H1 (cell line): ENCODE data around the gene CDH26. TPM values are rescaled to one million over a fixed set of nuclear protein-coding genes. Genes with fewer than 3 reads are reported as not detected.

Experiments
- CTCF ChIA-PET: fragments of 300-600 bp; sonication (Branson Sonifier 250); formaldehyde crosslinking; loops from one replicate; lab custom pipeline; 2021; ENCODE audit not compliant: partially characterized antibody; lab: Charles Lee
- POLR2A ChIA-PET: fragments of 300-600 bp; sonication (Branson Sonifier 250); formaldehyde crosslinking; loops from one replicate; lab custom pipeline; 2021; ENCODE audit warnings: inconsistent platforms; ENCODE audit not compliant: partially characterized antibody; lab: Charles Lee
- DNase-seq, 2 experiments: peaks; one replicate each; pipeline versions ENCODE4 v3.0.0 to v3.0.0-alpha.2; 2010 to 2022; ENCODE audit warnings: low spot score in 2 of 2, low read depth in 1 of 2, mixed read lengths in 1 of 2
- FAIRE-seq: peaks from 2 replicates; lab custom pipeline; 2011; peaks lifted over from hg19 to GRCh38; lab: Jason Lieb, UNC
- H2AFZ ChIP-seq: 2 replicates; pipeline ENCODE4 v1.8.1; 2012; ENCODE audit warnings: low read length, inconsistent platforms
- H2AK5ac ChIP-seq: 2 replicates; pipeline ENCODE4 v1.6.1; 2013; ENCODE audit warnings: low read depth, low read length
- H2BK120ac ChIP-seq: replicated peaks from 2 replicates; pipeline ENCODE3; 2013; ENCODE audit warnings: low read depth, low read length, inconsistent platforms
- H2BK12ac ChIP-seq: 2 replicates; pipeline ENCODE4 v1.6.1; 2013; ENCODE audit warnings: low read depth, low read length
- H2BK15ac ChIP-seq: 2 replicates; pipeline ENCODE4 v1.6.1; 2013; ENCODE audit warnings: low read length
- H2BK20ac ChIP-seq: 2 replicates; pipeline ENCODE4 v1.6.1; 2013; ENCODE audit warnings: low read length
- H2BK5ac ChIP-seq: 2 replicates; pipeline ENCODE4 v1.6.1; 2013; ENCODE audit warnings: low read depth, low read length
- H3K14ac ChIP-seq: 2 replicates; pipeline ENCODE4 v1.6.1; 2013; ENCODE audit warnings: inconsistent platforms; ENCODE audit not compliant: insufficient read length
- H3K18ac ChIP-seq: 2 replicates; pipeline ENCODE4 v1.6.1; 2013; ENCODE audit warnings: low read length; ENCODE audit errors: extremely low read depth
- H3K23ac ChIP-seq: 2 replicates; pipeline ENCODE4 v1.6.1; 2013; ENCODE audit warnings: inconsistent platforms; ENCODE audit not compliant: insufficient read length
- H3K23me2 ChIP-seq: 2 replicates; pipeline ENCODE4 v1.6.1; 2013; ENCODE audit warnings: low read depth, low read length
- H3K27ac ChIP-seq: 2 replicates; pipeline ENCODE4 v1.6.1; 2011; ENCODE audit warnings: low read depth, low read length, inconsistent platforms
- H3K27me3 ChIP-seq, 4 experiments: replicated peaks in 1 of 4; 1 replicate in 1 of 4; 2 replicates in 3 of 4; pipeline versions ENCODE4 v1.6.1 to v1.8.1; 2011 to 2013; ENCODE audit warnings: low read length in 3 of 4, mild to moderate bottlenecking in 3 of 4, inconsistent platforms in 2 of 4, mixed read lengths in 2 of 4, moderate library complexity in 1 of 4; ENCODE audit not compliant: control insufficient read depth in 3 of 4, insufficient read depth in 3 of 4; ENCODE audit errors: extremely low read depth in 1 of 4
- H3K36me3 ChIP-seq, 4 experiments: 2 replicates each; pipeline versions ENCODE4 v1.6.1 to v1.8.1; 2011 to 2013; ENCODE audit warnings: mild to moderate bottlenecking in 4 of 4, low read length in 3 of 4, moderate library complexity in 2 of 4, control low read depth in 1 of 4, inconsistent platforms in 1 of 4; ENCODE audit not compliant: insufficient read depth in 4 of 4, control insufficient read depth in 2 of 4
- H3K4ac ChIP-seq: replicated peaks from 2 replicates; pipeline ENCODE3; 2013; ENCODE audit warnings: low read length, low read depth, mixed read lengths, inconsistent platforms; ENCODE audit not compliant: insufficient read length
- H3K4me1 ChIP-seq, 4 experiments: replicated peaks in 1 of 4; 1 replicate in 1 of 4; 2 replicates in 3 of 4; pipeline versions ENCODE4 v1.6.1 to v1.8.1; 2011 to 2013; ENCODE audit warnings: low read length in 3 of 4, inconsistent platforms in 2 of 4, mixed read lengths in 1 of 4; ENCODE audit not compliant: insufficient read depth in 4 of 4, control insufficient read depth in 3 of 4
- H3K4me2 ChIP-seq, 2 experiments: 2 replicates each; pipeline versions ENCODE4 v1.6.1 to v1.8.1; 2011 to 2013; ENCODE audit warnings: low read depth in 2 of 2, low read length in 2 of 2, control low read depth in 1 of 2, inconsistent platforms in 1 of 2, mild to moderate bottlenecking in 1 of 2; ENCODE audit not compliant: insufficient read depth in 1 of 2
- H3K4me3 ChIP-seq, 4 experiments: fragments of 200-600, 300-600 bp in 1 of 4; sonication (generic), shearing (Covaris generic), sonication (Bioruptor Twin) in 1 of 4; 2 replicates each; pipeline versions ENCODE4 v1.5.1 to v1.8.1; 2011 to 2016; ENCODE audit warnings: low read length in 4 of 4, low read depth in 3 of 4, control low read depth in 2 of 4, inconsistent platforms in 2 of 4, mild to moderate bottlenecking in 2 of 4, mixed read lengths in 1 of 4, moderate library complexity in 1 of 4; ENCODE audit not compliant: insufficient read depth in 2 of 4; ENCODE audit errors: extremely low read depth in 1 of 4
- H3K56ac ChIP-seq: replicated peaks from 2 replicates; pipeline ENCODE3; 2013; ENCODE audit warnings: low read depth, mild to moderate bottlenecking, mixed read lengths, low read length, inconsistent platforms; ENCODE audit not compliant: insufficient read length
- H3K79me1 ChIP-seq: 2 replicates; pipeline ENCODE4 v1.6.1; 2013; ENCODE audit warnings: low read depth, low read length, control low read depth
- H3K79me2 ChIP-seq, 2 experiments: 2 replicates each; pipeline versions ENCODE4 v1.6.1 to v1.8.1; 2012 to 2013; ENCODE audit warnings: low read length in 2 of 2, mild to moderate bottlenecking in 2 of 2, inconsistent platforms in 1 of 2; ENCODE audit not compliant: insufficient read depth in 2 of 2, control insufficient read depth in 1 of 2
- H3K9ac ChIP-seq, 4 experiments: replicated peaks in 1 of 4; 1 replicate in 1 of 4; 2 replicates in 3 of 4; pipeline versions ENCODE4 v1.6.1 to v1.8.1; 2011 to 2013; ENCODE audit warnings: low read depth in 3 of 4, low read length in 3 of 4, control low read depth in 2 of 4, mild to moderate bottlenecking in 2 of 4, moderate library complexity in 2 of 4, inconsistent platforms in 1 of 4; ENCODE audit errors: extremely low read depth in 1 of 4
- H3K9me3 ChIP-seq, 2 experiments: 2 replicates each; pipeline versions ENCODE4 v1.6.1 to v1.8.1; 2012 to 2013; ENCODE audit warnings: mild to moderate bottlenecking in 2 of 2, moderate library complexity in 2 of 2, control low read depth in 1 of 2, inconsistent platforms in 1 of 2, low read depth in 1 of 2, low read length in 1 of 2, mixed read lengths in 1 of 2; ENCODE audit not compliant: insufficient read depth in 2 of 2
- H4K20me1 ChIP-seq, 2 experiments: replicated peaks in 1 of 2; 2 replicates each; pipeline versions ENCODE3 to v1.8.1; 2011 to 2013; ENCODE audit warnings: inconsistent platforms in 2 of 2, low read length in 2 of 2, mild to moderate bottlenecking in 1 of 2; ENCODE audit not compliant: insufficient read depth in 2 of 2, control insufficient read depth in 1 of 2
- H4K5ac ChIP-seq: 2 replicates; pipeline ENCODE4 v1.6.1; 2013; ENCODE audit warnings: low read length, low read depth, mixed read lengths, inconsistent platforms; ENCODE audit not compliant: insufficient read length
- H4K8ac ChIP-seq: 2 replicates; pipeline ENCODE4 v1.8.0; 2013; ENCODE audit warnings: mild to moderate bottlenecking, moderate library complexity, low read length, inconsistent platforms; ENCODE audit not compliant: insufficient read depth; ENCODE audit errors: extremely low read depth
- H4K91ac ChIP-seq: replicated peaks from 2 replicates; pipeline ENCODE3; 2013; ENCODE audit warnings: low read length, mixed read lengths, inconsistent platforms; ENCODE audit not compliant: insufficient read length
- CTCF ChIP-seq, 3 experiments: IDR thresholded peaks; 1 replicate in 2 of 3; 2 replicates in 1 of 3; pipeline versions ENCODE4 v1.5.1 to v1.6.1; 2011; ENCODE audit warnings: low read length in 3 of 3, mild to moderate bottlenecking in 3 of 3, inconsistent platforms in 2 of 3, low read depth in 1 of 3, moderate library complexity in 1 of 3; ENCODE audit not compliant: insufficient read depth in 1 of 3; ENCODE audit errors: control extremely low read depth in 1 of 3
- RAD21 ChIP-seq, 2 experiments: IDR thresholded peaks in 1 of 2; conservative IDR thresholded peaks in 1 of 2; 2 replicates each; pipeline ENCODE4 v1.6.1; 2011; ENCODE audit warnings: low read depth in 2 of 2, low read length in 2 of 2, improper control_type of control experiment in 1 of 2, inconsistent platforms in 1 of 2, mild to moderate bottlenecking in 1 of 2, moderate library complexity in 1 of 2
- RBBP5 ChIP-seq: IDR thresholded peaks from 2 replicates; pipeline ENCODE4 v1.7.1; 2012; ENCODE audit warnings: low read depth, mild to moderate bottlenecking, inconsistent platforms, low read length, moderate library complexity, borderline replicate concordance
- SAP30 ChIP-seq: fragments of 300-600 bp; sonication (generic); IDR thresholded peaks from 2 replicates; pipeline ENCODE4 v1.7.1; 2012; ENCODE audit warnings: low read length, moderate library complexity, mild to moderate bottlenecking, inconsistent platforms; ENCODE audit not compliant: insufficient read depth, insufficient replicate concordance
- WGBS, 2 experiments: shearing (Covaris generic) in 1 of 2; methylation state at CpG; one replicate each; pipeline versions ENCODE4 v1.1.6 to v1.1.7; 2013 to 2015; ENCODE audit warnings: low lambda C conversion rate in 2 of 2, mixed read lengths in 2 of 2, inconsistent platforms in 1 of 2, low coverage in 1 of 2, missing lambda C conversion rate in 1 of 2; ENCODE audit not compliant: insufficient replicate concordance in 2 of 2, insufficient coverage in 1 of 2, insufficient read length in 1 of 2; ENCODE audit errors: extremely low coverage in 1 of 2, missing lambda C conversion rate in 1 of 2; 5-methylcytosine and 5-hydroxymethylcytosine counted together
- polyA plus RNA-seq, 7 experiments: library from polyadenylated mRNA; depleted of rRNA in 3 of 7; stranded (reverse) in 5 of 7; unstranded in 2 of 7; fragments of >200 nt in 5 of 7; fragments of 200-250 nt in 2 of 7; gene quantifications; 1 replicate in 5 of 7; 2 replicates in 1 of 7; 4 replicates in 1 of 7; pipeline versions ENCODE4 v1.2.1 to v1.2.3, GENCODE V29; 2011 to 2013; ENCODE audit warnings: missing spikeins in 2 of 7, mixed read lengths in 2 of 7
- total RNA-seq: library from RNA; stranded (reverse); fragmentation: NEBNext Ultra II Directional; extraction: Animal tissue kit (Norgen Biotek cat#: 25700); gene quantifications from 2 replicates; pipeline ENCODE4 v1.2.1, GENCODE V29; 2021

The CDH26 gene
- total and polyA plus RNA-seq, 2 of the 8 experiments (the other 6 are each of a cell fraction or from before 2014, with no cell fraction given): 1.5 to 1.7 TPM

GRCh38 chr20:60009826-60010616, 51.8 kb downstream of the CDH26 start:
- H2BK120ac ChIP-seq: no peak overlapping the region
- H3K14ac ChIP-seq: no peak overlapping the region
- H2BK5ac ChIP-seq: no peak overlapping the region
- H2AFZ ChIP-seq: no peak overlapping the region
- H3K4me3 ChIP-seq: no peak overlapping the region
- no peak overlapping the region for H3K27ac ChIP-seq
- H3K27me3 ChIP-seq: no peaks in the 10 kb centered on the region; a peak in 1 of 7 replicates
- no peak overlapping the region for H3K56ac ChIP-seq
- peak; percentile 65 for FAIRE-seq
- H3K36me3 ChIP-seq: no peaks in the 10 kb centered on the region
- no peak overlapping the region for H3K23ac ChIP-seq
- no peaks in the 10 kb centered on the region for H3K79me1 ChIP-seq
- CTCF ChIA-PET: interaction anchor here (0.6 to 4.1 kb wide), 25 partner anchors 8 to 502 kb away, joined by 3 to 25 read pairs (median 6); no protein-coding TSS in a partner anchor
- H4K20me1 ChIP-seq: no peaks in the 10 kb centered on the region
- no peak overlapping the region for H3K4me2 ChIP-seq
- WGBS, 2 experiments: 89% methylated on average over 12 of the region's 14 CpGs; no CpG with 5 or more reads in 1 of the 2 experiments
- no peaks in the 10 kb centered on the region for H3K9me3 ChIP-seq
- H3K18ac ChIP-seq: no peak overlapping the region
- H2BK20ac ChIP-seq: no peak overlapping the region
- POLR2A ChIA-PET: no interaction called here
- no peaks in the 10 kb centered on the region for H3K79me2 ChIP-seq
- no peak overlapping the region for H4K8ac ChIP-seq
- H2AK5ac ChIP-seq: no peak overlapping the region
- no peak overlapping the region for H4K5ac ChIP-seq
- 0 out of 2 replicates have a peak overlapping the region, but pooled peaks have one; percentile 46 for H2BK15ac ChIP-seq
- TF ChIP-seq RBBP5 (no peak), RAD21 (IDR thresholded peaks at IDR 0.05 in 1 of 2, conservative IDR thresholded peaks at IDR 0.05 in 1 of 2; ENCODE audit: low read depth in 2 of 2, low read length in 2 of 2) (peak; percentile 38 to 62; a peak in 3 of 4 replicates), CTCF (IDR thresholded peaks at IDR 0.05; ENCODE audit: control extremely low read depth in 1 of 3, insufficient read depth in 1 of 3, low read depth in 1 of 3, low read length in 3 of 3) (peak; percentile 15 to 67 (median 63)), SAP30 (no peak)
- H3K4me1 ChIP-seq: no peaks in the 10 kb centered on the region; a peak in 1 of 7 replicates
- H2BK12ac ChIP-seq: no peak overlapping the region
- no peak for DNase-seq
- no peak overlapping the region for H3K9ac ChIP-seq
- no peaks in the 10 kb centered on the region for H3K23me2 ChIP-seq
- H3K4ac ChIP-seq: no peak overlapping the region
- no peak overlapping the region for H4K91ac ChIP-seq
